ENCODE results near the gene APOBEC3G.

DNA sequence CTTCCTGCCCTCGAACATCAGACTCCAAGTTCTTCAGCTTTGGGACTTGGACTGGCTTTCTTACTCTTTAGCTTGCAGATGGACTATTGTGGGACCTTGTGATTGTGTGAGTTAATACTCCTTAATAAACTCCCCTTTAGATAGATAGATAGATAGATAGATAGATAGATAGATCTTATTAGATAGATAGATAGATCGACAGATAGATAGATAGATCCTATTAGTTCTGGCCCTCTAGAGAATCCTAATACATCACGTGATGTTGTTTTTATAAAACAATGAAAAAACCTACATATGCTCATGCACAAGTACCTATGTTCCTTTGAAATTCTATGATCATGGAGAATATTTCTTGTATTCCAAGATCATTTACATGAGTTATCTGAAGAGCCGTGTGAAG lies 43.9 kb downstream of the APOBEC3G start:
- no peak for TF ChIP-seq POLR2A (IDR thresholded peaks at IDR 0.05)
- TF ChIP-seq, protein P1, sequence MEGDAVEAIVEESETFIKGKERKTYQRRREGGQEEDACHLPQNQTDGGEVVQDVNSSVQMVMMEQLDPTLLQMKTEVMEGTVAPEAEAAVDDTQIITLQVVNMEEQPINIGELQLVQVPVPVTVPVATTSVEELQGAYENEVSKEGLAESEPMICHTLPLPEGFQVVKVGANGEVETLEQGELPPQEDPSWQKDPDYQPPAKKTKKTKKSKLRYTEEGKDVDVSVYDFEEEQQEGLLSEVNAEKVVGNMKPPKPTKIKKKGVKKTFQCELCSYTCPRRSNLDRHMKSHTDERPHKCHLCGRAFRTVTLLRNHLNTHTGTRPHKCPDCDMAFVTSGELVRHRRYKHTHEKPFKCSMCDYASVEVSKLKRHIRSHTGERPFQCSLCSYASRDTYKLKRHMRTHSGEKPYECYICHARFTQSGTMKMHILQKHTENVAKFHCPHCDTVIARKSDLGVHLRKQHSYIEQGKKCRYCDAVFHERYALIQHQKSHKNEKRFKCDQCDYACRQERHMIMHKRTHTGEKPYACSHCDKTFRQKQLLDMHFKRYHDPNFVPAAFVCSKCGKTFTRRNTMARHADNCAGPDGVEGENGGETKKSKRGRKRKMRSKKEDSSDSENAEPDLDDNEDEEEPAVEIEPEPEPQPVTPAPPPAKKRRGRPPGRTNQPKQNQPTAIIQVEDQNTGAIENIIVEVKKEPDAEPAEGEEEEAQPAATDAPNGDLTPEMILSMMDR (IDR thresholded peaks at IDR 0.05), result no peak

Data from testis (tissue), 2 donors.